LNCAP (cell line): Measurements from ENCODE around the gene TM4SF4.

Source experiments
- CTCF ChIP-seq: fragments of 450-650 bp; IDR thresholded peaks from 2 replicates; pipeline ENCODE4 v1.5.1; 2017; ENCODE audit warnings: mild to moderate bottlenecking

Gene TM4SF4

DNA sequence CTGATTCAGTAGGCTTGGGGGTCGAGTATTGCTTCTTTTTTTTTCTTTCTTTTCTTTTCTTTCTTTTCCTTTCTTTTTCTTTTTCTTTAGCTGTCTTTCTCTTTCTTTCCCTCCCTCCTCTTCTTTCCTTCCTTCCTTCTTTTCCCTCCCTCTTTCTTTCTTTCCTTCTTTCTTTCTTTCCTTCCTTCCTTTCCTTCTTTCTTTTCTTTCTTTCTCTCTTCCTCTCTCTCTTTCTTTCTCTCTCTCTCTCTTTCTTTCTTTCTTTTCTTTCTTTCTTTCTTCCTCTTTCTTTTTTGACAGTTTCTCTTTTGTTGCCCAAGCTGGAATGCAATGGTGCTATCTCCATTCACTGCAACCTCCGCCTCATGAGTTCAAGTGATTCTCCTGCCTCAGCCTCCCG, 36.0 kb downstream of the TM4SF4 start:
- TF ChIP-seq CTCF, result no peak

DNA sequence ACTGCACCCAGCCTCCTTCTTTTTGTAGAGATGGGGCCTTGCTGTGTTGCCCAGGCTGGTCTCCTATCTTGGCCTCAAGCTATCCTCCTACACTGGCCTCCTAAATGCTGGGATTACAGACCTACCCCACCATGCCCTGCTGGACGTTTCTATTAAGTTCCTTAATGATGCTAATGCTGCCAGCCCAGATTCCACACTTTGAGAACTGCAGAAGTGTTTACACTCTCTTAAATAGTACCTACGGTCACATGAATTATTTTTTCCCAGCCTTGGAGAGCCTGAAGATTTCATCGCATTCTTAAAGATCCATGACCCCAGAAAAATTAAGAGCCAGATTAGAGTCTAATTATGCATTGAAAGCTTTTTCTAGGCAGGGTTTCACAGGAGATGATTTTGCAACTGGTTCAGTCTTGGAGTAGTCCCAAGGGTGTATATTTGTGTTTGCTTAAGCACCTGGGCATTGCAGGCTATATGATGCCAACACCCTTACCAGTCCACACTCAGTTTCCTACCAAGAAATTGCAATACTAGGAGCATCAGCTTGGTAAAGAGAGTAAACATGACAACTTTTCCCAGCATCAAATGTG, 36.6 kb downstream of the TM4SF4 start:
- TF ChIP-seq CTCF, result no peak

DNA sequence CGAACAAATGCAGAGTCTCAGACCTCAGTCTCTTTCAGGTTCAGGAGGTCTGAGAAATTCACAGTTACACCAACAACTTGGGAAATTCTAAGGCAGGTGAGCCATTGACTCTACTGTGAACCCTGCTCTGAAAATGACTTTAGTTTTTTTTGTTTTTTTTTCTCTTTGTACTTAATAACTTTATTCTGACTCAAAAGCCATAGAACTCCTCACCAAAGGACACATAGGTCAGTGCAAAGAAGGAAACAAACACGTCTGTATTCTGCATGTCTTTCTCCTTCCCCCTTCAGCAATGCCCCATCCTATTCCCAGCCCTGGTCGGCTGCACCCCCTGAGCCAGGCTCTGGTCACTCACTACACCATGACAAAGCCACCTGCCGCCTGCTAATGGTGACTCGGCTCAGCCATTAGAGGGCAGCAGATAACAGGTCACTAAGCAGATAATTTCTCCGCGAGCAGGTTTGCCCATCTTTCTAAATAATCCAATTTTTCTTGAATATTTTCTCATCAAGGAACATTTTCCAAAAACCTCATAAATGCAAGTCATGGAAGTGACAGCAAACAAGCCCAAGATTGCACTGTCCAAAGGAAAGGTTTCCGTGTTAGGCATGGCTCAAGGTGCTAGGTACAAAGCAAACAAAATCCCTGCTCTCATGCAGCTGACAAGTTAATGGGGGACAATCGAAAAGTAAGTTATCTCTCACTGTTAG, 37.7 kb downstream of the TM4SF4 start:
- TF ChIP-seq CTCF, result peak; percentile 97

DNA sequence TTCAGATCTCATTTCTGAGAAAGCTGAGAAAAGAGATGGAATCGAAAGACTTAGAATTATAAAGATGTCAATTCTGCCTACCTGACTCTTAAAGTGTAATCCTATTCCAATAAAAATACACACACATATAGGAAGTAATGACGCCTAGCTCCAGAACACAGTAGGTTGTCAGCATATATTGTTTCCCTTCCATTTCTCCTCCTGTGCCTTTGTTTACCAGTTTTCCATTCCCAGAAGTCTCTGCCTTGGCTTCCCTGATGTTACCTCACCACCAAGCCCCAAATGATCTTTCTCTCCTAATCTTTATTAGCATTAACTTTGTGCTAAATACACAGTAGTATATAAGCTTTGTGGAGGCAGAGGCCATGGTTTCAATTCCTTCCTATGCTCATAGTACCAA, 40.0 kb downstream of the TM4SF4 start:
- TF ChIP-seq CTCF, result no peak

- TF ChIP-seq CTCF, result no peak
Observed at GRCh38 chr3:149515249-149515648, 40.8 kb downstream of the TM4SF4 start.

- no peak for TF ChIP-seq CTCF
Observed at GRCh38 chr3:149516920-149517319, 42.4 kb downstream of the TM4SF4 start.

- no peak for TF ChIP-seq CTCF
Observed at GRCh38 chr3:149519912-149520311, 45.4 kb downstream of the TM4SF4 start.
